Activated T-helper 17 cell treated with anti-CD3 and anti-CD28 coated beads, Interleukin-2, amount 50 U/mL, for 72 hours (primary cell): ENCODE measurements around the gene FAM98A. TPM values are rescaled to one million over a fixed set of nuclear protein-coding genes. Genes with fewer than 3 reads are reported as not detected.

ENCODE experiments used
- ATAC-seq: fragments of 150-1000 bp; cut with Tn5 transposase; replicated peaks from 2 replicates; pipeline ENCODE4 v1.10.0; 2021; ENCODE audit warnings: mild to moderate bottlenecking, moderate library complexity
- H3K27ac Mint-ChIP-seq: one replicate; pipeline ENCODE4 v1.8.0; 2022; ENCODE audit warnings: mixed read lengths
- H3K27me3 Mint-ChIP-seq: one replicate; pipeline ENCODE4 v1.8.0; 2022; ENCODE audit warnings: mixed read lengths
- H3K36me3 Mint-ChIP-seq: one replicate; pipeline ENCODE4 v1.8.0; 2022; ENCODE audit warnings: low read depth, mild to moderate bottlenecking, mixed read lengths
- H3K4me1 Mint-ChIP-seq: one replicate; pipeline ENCODE4 v1.8.0; 2022; ENCODE audit warnings: mixed read lengths
- H3K4me3 Mint-ChIP-seq: one replicate; pipeline ENCODE4 v1.8.0; 2022; ENCODE audit warnings: mild to moderate bottlenecking, mixed read lengths
- H3K9me3 Mint-ChIP-seq: one replicate; pipeline ENCODE4 v1.8.0; 2022; ENCODE audit warnings: mixed read lengths
- total RNA-seq, 2 donors: library from RNA; stranded (reverse); gene quantifications; one replicate each; pipeline ENCODE4 v1.2.3, GENCODE V29; 2022

FAM98A gene
- total RNA-seq, 2 donors from 2014 or later: 24.0 to 72.6 TPM

DNA sequence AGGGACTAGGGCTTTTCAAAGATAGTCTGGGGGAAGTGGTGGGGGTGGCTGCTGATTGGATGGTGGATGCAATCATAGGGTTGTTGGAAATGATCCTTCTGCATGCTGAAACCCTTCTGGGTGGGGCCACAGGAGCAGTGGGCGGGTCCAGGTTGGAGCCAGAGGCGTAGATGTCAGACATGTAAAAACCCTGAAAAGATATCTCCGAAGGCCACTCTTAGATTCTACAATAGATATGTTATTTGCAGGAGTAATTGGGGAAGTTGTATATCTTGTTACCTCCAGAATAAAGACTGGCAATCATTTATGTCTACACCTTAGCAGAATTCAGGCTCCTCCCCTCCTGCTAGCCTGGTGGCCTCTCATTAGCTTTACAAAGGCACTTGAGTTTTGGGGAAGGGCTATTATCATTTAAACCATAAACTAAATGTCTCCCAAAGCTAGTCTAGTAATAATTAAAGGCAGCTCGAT lies 8.2 kb upstream of the FAM98A start:
- Mint-ChIP-seq H3K4me1 (no peaks in the 10 kb centered on the region), H3K4me3 (no peak overlapping the region), H3K27me3 (no peaks in the 10 kb centered on the region), H3K36me3 (no peaks in the 10 kb centered on the region), H3K27ac (no peak overlapping the region), H3K9me3 (no peaks in the 10 kb centered on the region)
- ATAC-seq: no peak

DNA sequence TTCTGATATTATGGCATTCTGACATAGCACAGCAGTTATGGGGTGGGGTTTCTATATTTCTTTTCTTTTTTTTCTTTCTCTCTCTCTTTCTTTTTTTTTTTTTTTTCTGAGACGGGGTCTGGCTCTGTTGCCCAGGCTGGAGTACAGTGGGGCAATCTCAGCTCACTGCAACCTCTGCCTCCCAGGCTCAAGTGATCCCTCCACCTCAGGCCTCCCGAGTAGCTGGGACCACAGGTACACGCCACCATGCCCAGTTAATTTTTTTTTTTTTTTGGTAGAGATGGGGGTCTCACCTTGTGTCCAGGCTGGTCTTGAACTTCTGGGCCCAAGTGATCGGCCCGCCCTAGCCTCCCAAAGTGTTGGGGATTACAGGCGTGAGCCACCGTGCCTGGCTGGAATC lies 7.5 kb upstream of the FAM98A start:
- no peaks in the 10 kb centered on the region for H3K27me3 Mint-ChIP-seq
- H3K4me1 Mint-ChIP-seq: no peaks in the 10 kb centered on the region
- no peak overlapping the region for H3K27ac Mint-ChIP-seq
- ATAC-seq: no peak
- H3K9me3 Mint-ChIP-seq: no peaks in the 10 kb centered on the region
- H3K36me3 Mint-ChIP-seq: no peaks in the 10 kb centered on the region
- no peak overlapping the region for H3K4me3 Mint-ChIP-seq

DNA sequence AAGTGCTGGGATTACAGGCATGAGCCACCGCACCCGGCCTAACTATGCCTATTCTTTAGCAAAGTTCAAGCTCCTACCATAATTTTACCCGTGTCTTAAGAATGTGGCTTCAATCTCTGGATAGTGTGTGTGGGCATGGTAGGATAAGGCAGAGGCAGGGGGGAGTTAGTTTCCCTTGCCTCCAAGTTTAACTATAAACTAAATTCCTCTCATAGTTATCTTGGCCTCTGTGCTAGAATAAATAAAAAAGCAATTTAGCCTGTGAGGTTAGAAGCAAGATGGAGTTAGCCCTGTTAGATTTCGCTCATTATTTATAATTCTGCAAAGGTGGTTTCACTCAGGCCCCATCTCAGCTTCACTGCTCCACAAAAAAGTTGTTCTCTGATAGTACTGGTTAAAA lies 7.0 kb upstream of the FAM98A start:
- no peak overlapping the region for H3K27ac Mint-ChIP-seq
- no peaks in the 10 kb centered on the region for H3K36me3 Mint-ChIP-seq
- H3K4me3 Mint-ChIP-seq: no peak overlapping the region
- no peaks in the 10 kb centered on the region for H3K4me1 Mint-ChIP-seq
- no peaks in the 10 kb centered on the region for H3K27me3 Mint-ChIP-seq
- no peaks in the 10 kb centered on the region for H3K9me3 Mint-ChIP-seq
- ATAC-seq: no peak

DNA sequence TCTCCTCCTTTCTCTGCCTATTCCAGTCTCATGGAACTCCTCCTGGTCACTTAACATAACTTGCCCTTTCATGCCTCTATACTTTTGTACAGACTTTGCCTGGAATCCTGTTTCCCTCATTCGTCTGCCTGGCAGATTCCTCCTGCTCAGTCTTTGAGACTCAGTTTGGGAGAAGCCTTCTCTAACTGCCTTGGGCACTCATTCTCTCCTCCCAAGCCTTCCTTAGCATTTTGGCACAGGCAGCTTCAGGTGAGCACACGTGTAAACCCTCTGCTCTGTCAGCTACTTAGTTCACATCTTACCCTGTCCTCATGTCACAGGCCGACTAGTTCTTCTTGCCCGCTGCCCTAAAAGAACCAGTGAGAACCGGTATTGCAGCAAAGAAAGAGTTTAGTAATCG lies 6.0 kb upstream of the FAM98A start:
- ATAC-seq: no peak
- no peaks in the 10 kb centered on the region for H3K36me3 Mint-ChIP-seq
- H3K4me3 Mint-ChIP-seq: no peak overlapping the region
- no peaks in the 10 kb centered on the region for H3K9me3 Mint-ChIP-seq
- no peaks in the 10 kb centered on the region for H3K4me1 Mint-ChIP-seq
- H3K27me3 Mint-ChIP-seq: no peaks in the 10 kb centered on the region
- H3K27ac Mint-ChIP-seq: no peak overlapping the region

DNA sequence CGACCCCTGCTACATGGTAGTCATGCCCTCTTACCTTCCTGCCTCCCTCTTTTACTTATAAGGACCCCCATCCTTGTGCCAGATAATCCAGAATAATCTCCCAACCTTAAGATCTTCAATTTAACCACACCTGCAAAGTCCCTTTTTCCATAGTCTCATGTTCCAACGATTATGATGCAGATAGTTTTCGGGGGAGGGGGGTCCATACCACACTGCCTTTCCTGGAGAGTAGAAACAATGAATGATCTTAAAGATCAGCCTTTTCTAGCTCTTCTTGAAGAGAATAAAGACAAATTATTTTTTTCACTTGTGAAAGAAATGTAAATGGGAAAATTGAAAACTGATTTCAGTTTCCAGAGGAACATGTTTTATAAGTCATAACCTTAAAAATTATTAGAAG lies 4.3 kb upstream of the FAM98A start:
- Mint-ChIP-seq H3K9me3 (no peaks in the 10 kb centered on the region), H3K4me3 (no peak overlapping the region), H3K4me1 (peaks cover 9% of the 10 kb centered on the region), H3K27me3 (no peaks in the 10 kb centered on the region), H3K27ac (no peak overlapping the region), H3K36me3 (peaks cover 7% of the 10 kb centered on the region)
- ATAC-seq: no peak

DNA sequence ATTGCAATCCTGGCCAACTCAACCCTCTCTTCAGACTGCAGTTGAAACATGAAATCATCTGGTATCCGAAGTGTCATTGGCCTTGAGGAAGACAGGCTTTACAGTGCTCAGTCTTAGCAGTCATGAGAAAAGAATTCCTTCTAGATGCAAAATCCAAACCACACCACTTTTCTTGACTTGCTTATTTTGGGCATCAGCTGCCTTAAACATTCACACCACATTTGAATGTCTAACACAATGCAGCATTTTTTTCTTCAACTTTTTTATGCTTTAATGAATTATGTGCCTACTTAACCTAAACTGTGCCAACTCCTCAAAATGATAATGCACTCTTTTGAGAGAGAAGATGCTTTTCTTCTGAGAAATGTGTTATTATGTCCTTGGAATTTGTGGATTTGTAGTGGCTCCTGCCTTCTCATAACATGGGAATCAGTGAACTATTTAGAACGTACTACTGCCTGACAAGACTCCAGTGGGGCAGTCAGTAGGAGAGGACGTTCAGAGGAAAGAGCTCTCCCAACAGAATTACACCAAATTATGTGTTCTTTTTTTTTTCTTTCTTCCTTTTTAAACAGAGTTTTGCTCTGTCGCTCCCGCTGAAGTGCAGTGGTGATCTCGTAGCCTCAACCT lies 3.2 kb upstream of the FAM98A start:
- H3K27me3 Mint-ChIP-seq: no peaks in the 10 kb centered on the region
- H3K4me3 Mint-ChIP-seq: no peak overlapping the region
- H3K4me1 Mint-ChIP-seq: peaks cover 16% of the 10 kb centered on the region
- ATAC-seq: no peak
- peaks cover 7% of the 10 kb centered on the region for H3K36me3 Mint-ChIP-seq
- H3K27ac Mint-ChIP-seq: no peak overlapping the region
- no peaks in the 10 kb centered on the region for H3K9me3 Mint-ChIP-seq

DNA sequence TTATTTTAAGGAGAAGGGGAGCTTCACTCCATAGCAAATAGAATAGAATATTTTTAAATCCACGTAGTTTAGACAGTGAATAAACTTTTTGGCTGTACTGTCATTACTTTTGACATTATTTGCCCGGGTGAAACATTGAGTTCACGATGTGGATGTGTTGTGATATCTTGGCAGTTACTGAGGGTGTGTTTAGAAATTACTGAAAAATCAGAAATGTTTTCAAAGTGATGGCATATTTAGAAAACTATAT lies 769 bp upstream of the FAM98A start:
- peak overlapping the region; percentile 98 for H3K27ac Mint-ChIP-seq
- no peaks in the 10 kb centered on the region for H3K9me3 Mint-ChIP-seq
- no peaks in the 10 kb centered on the region for H3K27me3 Mint-ChIP-seq
- H3K36me3 Mint-ChIP-seq: peaks cover 14% of the 10 kb centered on the region
- peak overlapping the region; percentile 98 for H3K4me3 Mint-ChIP-seq
- peaks cover 16% of the 10 kb centered on the region for H3K4me1 Mint-ChIP-seq
- ATAC-seq: no peak

DNA sequence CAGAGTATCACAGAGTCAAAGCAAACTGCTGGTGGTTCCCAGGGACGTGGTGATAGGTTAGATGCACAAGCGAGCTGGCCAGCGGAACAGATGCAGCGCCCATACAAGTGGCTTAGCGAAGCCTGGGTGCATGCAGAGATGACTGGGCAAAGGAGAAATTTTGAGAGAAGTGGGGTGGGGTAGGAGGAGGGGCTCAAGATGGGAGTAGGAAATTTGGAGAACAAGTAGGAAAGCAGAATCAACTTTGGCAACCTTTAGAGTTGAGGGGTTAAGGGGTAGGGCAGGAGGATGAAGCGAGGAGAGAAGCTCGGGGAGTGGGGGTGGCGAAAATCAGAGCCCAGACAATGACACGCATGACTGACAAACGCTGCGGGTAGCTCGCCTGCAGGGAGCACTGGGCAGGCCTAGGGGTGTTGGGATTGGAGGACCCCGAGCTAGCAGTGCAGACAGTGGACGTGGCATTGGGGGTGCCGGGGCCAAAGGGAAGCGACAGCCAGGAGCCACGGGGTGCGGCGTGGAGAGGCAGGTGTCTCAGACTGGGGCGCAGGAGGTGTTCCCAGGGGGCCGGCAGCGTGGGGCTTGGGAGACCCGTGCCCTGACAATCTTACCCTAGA lies 431 bp downstream of the FAM98A start:
- Mint-ChIP-seq H3K27ac (peak overlapping the region; percentile 98), H3K4me3 (peak overlapping the region; percentile 98), H3K4me1 (peaks cover 20% of the 10 kb centered on the region), H3K27me3 (no peaks in the 10 kb centered on the region), H3K9me3 (no peaks in the 10 kb centered on the region), H3K36me3 (peaks cover 26% of the 10 kb centered on the region)
- peak; percentile 57 for ATAC-seq

DNA sequence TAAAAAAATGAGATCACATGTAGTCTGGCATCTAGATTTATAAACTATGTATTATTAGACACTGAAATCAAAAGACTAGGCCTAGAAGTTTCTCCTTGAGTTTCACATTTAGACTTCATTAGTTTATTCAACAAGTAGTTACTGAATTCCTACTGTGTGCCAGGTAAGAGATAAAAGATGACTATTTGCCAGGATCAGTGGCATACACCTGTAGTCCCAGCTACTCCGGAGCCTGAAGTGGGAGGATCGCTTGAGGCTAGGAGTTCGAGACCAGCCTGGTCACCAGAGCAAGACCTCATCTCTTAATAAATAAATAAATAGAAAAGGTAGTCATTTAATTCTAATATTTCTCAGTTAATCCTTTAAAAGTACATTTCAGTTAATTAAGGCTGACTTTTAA lies 2.1 kb downstream of the FAM98A start:
- Mint-ChIP-seq H3K4me3 (peak overlapping the region; percentile 98), H3K9me3 (no peaks in the 10 kb centered on the region), H3K27me3 (no peaks in the 10 kb centered on the region), H3K36me3 (peaks cover 43% of the 10 kb centered on the region), H3K4me1 (peaks cover 27% of the 10 kb centered on the region), H3K27ac (peak overlapping the region; percentile 98)
- ATAC-seq: no peak

DNA sequence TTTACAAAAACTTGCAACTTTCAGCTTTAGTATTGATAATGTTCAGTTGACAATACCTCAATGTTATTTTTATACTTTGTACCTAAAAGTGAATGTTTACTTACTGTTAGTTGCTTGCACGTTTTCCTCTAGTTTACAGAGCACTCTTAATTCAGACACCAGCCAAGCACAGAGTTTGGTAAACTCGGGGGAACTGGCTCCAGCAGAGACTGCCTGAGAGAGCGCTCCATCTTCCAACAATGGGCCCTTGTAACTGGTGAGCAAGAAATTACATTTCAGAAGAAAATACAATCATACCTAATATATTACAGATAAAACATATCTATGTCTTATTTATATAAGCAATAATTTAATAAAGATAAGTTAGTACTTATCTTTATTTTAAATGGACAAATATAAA lies 3.7 kb downstream of the FAM98A start:
- Mint-ChIP-seq H3K4me3 (no peak overlapping the region), H3K27me3 (no peaks in the 10 kb centered on the region), H3K9me3 (no peaks in the 10 kb centered on the region), H3K4me1 (peaks cover 27% of the 10 kb centered on the region), H3K27ac (peak overlapping the region; percentile 56), H3K36me3 (peaks cover 59% of the 10 kb centered on the region)
- ATAC-seq: no peak

DNA sequence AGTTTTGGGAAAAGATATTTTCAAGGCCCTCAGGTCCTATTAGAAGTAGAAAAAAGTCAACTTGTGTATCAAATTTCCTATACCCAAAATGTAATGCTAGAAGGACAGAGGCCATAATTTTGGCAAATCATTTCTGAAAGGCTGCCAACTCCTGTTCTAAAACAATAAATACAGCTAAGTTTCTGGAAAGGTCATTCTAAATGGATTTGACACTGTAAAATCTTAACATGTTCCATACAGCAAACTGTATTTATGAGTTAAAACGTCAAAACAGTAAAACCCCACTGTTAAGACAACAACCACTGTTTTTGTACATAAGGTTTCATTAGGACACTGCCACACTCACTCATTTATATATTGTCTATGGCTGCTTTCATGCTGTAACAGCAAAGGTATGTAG lies 9.7 kb downstream of the FAM98A start:
- H3K9me3 Mint-ChIP-seq: no peaks in the 10 kb centered on the region
- no peaks in the 10 kb centered on the region for H3K27me3 Mint-ChIP-seq
- no peak overlapping the region for H3K4me3 Mint-ChIP-seq
- H3K27ac Mint-ChIP-seq: no peak overlapping the region
- H3K36me3 Mint-ChIP-seq: peaks cover 96% of the 10 kb centered on the region
- H3K4me1 Mint-ChIP-seq: peaks cover 11% of the 10 kb centered on the region
- no peak for ATAC-seq

DNA sequence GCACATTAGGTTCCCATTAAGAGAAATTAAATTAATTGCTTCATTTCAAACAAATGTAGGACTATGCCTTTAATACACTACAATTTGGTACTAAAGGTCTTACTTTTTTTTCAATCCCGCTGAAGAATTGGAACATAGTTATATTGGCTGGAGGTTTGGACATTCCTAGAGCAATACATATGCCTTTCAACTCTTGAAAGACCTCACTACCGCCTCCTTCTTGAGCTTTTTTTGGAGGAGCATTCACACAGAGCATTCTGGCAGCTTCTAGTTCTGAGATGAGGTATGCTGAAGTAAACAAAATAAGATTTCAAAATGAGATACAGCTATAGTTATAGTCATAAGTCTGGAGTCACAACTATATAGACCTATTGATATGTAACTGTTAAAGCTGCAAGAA lies 10.9 kb downstream of the FAM98A start:
- Mint-ChIP-seq H3K4me3 (no peak overlapping the region), H3K9me3 (no peaks in the 10 kb centered on the region), H3K4me1 (peaks cover 6% of the 10 kb centered on the region), H3K27me3 (no peaks in the 10 kb centered on the region), H3K36me3 (peaks cover 96% of the 10 kb centered on the region), H3K27ac (no peak overlapping the region)
- no peak for ATAC-seq

DNA sequence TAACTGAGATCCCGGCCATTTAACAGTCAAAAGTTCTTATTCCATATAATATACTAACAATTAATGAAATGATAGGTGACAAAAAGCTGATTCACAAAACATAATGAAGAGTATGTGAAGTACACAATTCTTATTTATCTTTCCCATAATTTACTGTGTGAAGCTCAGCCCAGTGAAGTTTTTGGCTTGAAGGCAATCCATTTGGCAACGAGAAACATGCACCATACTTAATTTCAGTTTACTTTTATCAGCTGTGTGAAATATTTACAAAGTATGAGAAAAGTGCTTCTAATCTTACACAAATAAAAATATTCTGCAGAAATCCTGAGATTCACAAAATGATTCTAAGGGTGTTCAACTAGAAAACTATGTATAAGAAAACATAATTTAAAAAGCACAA lies 12.3 kb downstream of the FAM98A start:
- Mint-ChIP-seq H3K36me3 (peaks cover 89% of the 10 kb centered on the region), H3K27me3 (no peaks in the 10 kb centered on the region), H3K4me1 (peaks cover 6% of the 10 kb centered on the region), H3K9me3 (no peaks in the 10 kb centered on the region), H3K27ac (no peak overlapping the region), H3K4me3 (no peak overlapping the region)
- no peak for ATAC-seq

DNA sequence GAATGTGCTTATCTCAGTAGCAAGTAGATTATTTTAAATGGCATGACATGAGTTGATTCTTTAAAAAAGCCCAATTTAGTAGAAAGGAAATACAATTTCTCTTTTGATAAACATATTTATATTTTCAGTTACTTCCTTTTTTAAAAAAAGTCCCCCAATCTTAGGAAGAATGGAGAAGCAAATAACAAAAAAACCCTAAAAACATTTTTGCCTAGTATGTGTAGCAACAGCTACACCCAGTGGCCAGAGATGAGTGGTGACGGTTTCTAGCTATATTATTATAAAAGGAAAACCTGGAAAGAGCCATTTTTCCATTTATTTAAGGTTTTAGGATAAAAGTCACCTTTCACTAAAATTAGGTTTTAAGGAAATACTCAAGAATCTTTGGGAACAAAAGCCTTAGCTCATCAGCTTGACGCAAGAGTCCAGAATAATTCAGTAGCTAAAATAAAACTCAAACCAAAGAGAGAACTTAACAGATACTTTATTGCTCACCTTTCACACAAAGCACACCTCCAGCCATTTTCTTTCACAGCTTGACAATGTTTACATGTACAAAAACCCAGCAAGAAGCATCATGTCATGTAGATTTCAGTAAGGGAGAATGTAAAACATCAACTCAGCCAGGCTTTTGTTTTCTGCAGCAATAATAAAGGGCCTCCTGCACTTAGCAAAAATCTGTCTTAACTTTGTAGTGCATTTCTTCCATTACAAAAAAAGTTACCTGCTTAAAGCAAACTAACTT lies 15.7 kb downstream of the FAM98A start:
- Mint-ChIP-seq H3K27ac (no peak overlapping the region), H3K36me3 (peaks cover 60% of the 10 kb centered on the region)
- no peak for ATAC-seq

DNA sequence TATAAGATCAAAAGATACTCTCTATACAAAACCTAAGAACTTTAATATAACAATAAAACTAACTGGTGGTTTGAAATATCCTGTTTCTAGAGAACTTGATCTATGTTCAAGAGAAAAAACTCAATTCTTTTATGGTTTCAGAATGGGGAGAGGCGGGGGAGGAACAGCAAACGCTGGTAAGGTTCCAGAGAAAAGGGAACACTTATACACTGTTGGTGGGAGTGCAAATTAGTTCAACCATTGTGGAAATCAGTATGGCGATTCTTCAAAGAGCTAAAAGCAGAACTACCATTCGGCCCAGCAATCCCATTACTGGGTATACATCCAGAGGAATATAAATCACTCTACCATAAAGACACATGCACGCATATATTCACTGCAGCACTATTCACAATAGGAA lies 17.2 kb downstream of the FAM98A start:
- H3K4me3 Mint-ChIP-seq: no peak overlapping the region
- peak overlapping the region; percentile 34 for H3K27ac Mint-ChIP-seq
- peaks cover 6% of the 10 kb centered on the region for H3K4me1 Mint-ChIP-seq
- H3K27me3 Mint-ChIP-seq: no peaks in the 10 kb centered on the region
- ATAC-seq: no peak
- H3K36me3 Mint-ChIP-seq: peaks cover 48% of the 10 kb centered on the region
- H3K9me3 Mint-ChIP-seq: no peaks in the 10 kb centered on the region

More for the DNA sequence above, 15.7 kb downstream of the FAM98A start:
- H3K4me3 Mint-ChIP-seq: no peak overlapping the region
- peaks cover 6% of the 10 kb centered on the region for H3K4me1 Mint-ChIP-seq
- H3K9me3 Mint-ChIP-seq: no peaks in the 10 kb centered on the region
- H3K27me3 Mint-ChIP-seq: no peaks in the 10 kb centered on the region
